IMR-90 (cell line): ENCODE data around the gene IPO7. TPM values are rescaled to one million over a fixed set of nuclear protein-coding genes. Genes with fewer than 3 reads are reported as not detected.

ENCODE experiments used
- ATAC-seq: fragments of 200-7000 bp; cut with Tn5 transposase; 2 replicates; pipeline ENCODE4 v1.9.1; 2020; ENCODE audit warnings: low read depth, mild to moderate bottlenecking, moderate library complexity
- BruUV-seq: library from RNA; stranded (reverse); fragments of 400-500 nt; replicated peaks from 2 replicates; lab custom pipeline; 2021; lab: Mats Ljungman, UMichigan
- CTCF ChIA-PET: fragments of 300-600 bp; formaldehyde crosslinking; extraction: SDS; loops from one replicate; lab custom pipeline; 2021; ENCODE audit warnings: antibody characterized with exemption; lab: Yijun Ruan, JAX
- POLR2A ChIA-PET: fragments of 300-600 bp; sonication (Branson Sonifier 250); formaldehyde crosslinking; loops from one replicate; lab custom pipeline; 2022; ENCODE audit warnings: antibody characterized with exemption; ENCODE audit not compliant: unreplicated experiment; lab: Charles Lee
- DNase-seq: peaks from one replicate; pipeline ENCODE4 v3.0.0; 2013
- H2AFZ ChIP-seq: replicated peaks from 2 replicates; pipeline ENCODE3; 2013; ENCODE audit warnings: low read length, mild to moderate bottlenecking; ENCODE audit not compliant: poor library complexity
- H2AK5ac ChIP-seq: 2 replicates; pipeline ENCODE4 v1.6.1; 2013; ENCODE audit warnings: low read depth, low read length, inconsistent platforms
- H2AK9ac ChIP-seq: replicated peaks from 2 replicates; pipeline ENCODE3; 2013; ENCODE audit warnings: mild to moderate bottlenecking, low read depth, low read length, moderate library complexity; ENCODE audit not compliant: poor library complexity
- H2BK120ac ChIP-seq: 2 replicates; pipeline ENCODE4 v1.6.1; 2013; ENCODE audit warnings: low read depth, low read length, inconsistent platforms
- H2BK15ac ChIP-seq: 3 replicates; pipeline ENCODE4 v1.6.1; 2013; ENCODE audit warnings: low read depth, low read length, inconsistent platforms
- H2BK20ac ChIP-seq: 2 replicates; pipeline ENCODE4 v1.6.1; 2013; ENCODE audit warnings: low read depth, mild to moderate bottlenecking, inconsistent platforms, low read length, moderate library complexity
- H2BK5ac ChIP-seq: 2 replicates; pipeline ENCODE4 v1.6.1; 2013; ENCODE audit warnings: mild to moderate bottlenecking, low read depth, low read length, inconsistent platforms; ENCODE audit not compliant: poor library complexity, severe bottlenecking
- H3K14ac ChIP-seq: replicated peaks from 2 replicates; pipeline ENCODE4 v1.6.1; 2013; ENCODE audit warnings: low read depth, low read length, inconsistent platforms
- H3K18ac ChIP-seq: 2 replicates; pipeline ENCODE4 v1.6.1; 2013; ENCODE audit warnings: low read depth, low read length, control low read depth
- H3K23ac ChIP-seq: 2 replicates; pipeline ENCODE4 v1.6.1; 2013; ENCODE audit warnings: low read depth, low read length, inconsistent platforms
- H3K27ac ChIP-seq: 2 replicates; pipeline ENCODE4 v1.5.1; 2013; ENCODE audit warnings: mild to moderate bottlenecking, control low read depth, low read length; ENCODE audit not compliant: insufficient read depth
- H3K27me3 ChIP-seq: 2 replicates; pipeline ENCODE4 v1.6.1; 2013; ENCODE audit warnings: low read length; ENCODE audit not compliant: control insufficient read depth, insufficient read depth
- H3K36me3 ChIP-seq: 2 replicates; pipeline ENCODE4 v1.6.1; 2013; ENCODE audit warnings: low read length, mixed read lengths; ENCODE audit not compliant: control insufficient read depth, insufficient read depth
- H3K4ac ChIP-seq: 2 replicates; pipeline ENCODE4 v1.6.1; 2013; ENCODE audit warnings: low read depth, low read length, inconsistent platforms
- H3K4me1 ChIP-seq: 2 replicates; pipeline ENCODE4 v1.6.1; 2013; ENCODE audit warnings: low read length, mixed read lengths; ENCODE audit not compliant: control insufficient read depth, insufficient read depth
- H3K4me2 ChIP-seq: 2 replicates; pipeline ENCODE4 v1.6.1; 2013; ENCODE audit warnings: low read depth, mild to moderate bottlenecking, control low read depth, low read length, moderate library complexity
- H3K4me3 ChIP-seq: 2 replicates; pipeline ENCODE4 v1.5.1; 2013; ENCODE audit warnings: low read depth, mild to moderate bottlenecking, control low read depth, low read length, moderate library complexity; ENCODE audit not compliant: insufficient read depth
- H3K56ac ChIP-seq: 2 replicates; pipeline ENCODE4 v1.6.1; 2013; ENCODE audit warnings: low read length, inconsistent platforms; ENCODE audit not compliant: insufficient read depth; ENCODE audit errors: extremely low read depth
- H3K79me1 ChIP-seq, 2 experiments: 2 replicates each; pipeline ENCODE4 v1.6.1; 2013; ENCODE audit warnings: low read length in 2 of 2, inconsistent platforms in 1 of 2, low read depth in 1 of 2
- H3K9ac ChIP-seq: 2 replicates; pipeline ENCODE4 v1.6.1; 2013; ENCODE audit warnings: low read depth, low read length, control low read depth
- H3K9me1 ChIP-seq: 2 replicates; pipeline ENCODE4 v1.6.1; 2013; ENCODE audit warnings: low read length, inconsistent platforms; ENCODE audit not compliant: insufficient read depth
- H3K9me3 ChIP-seq: 2 replicates; pipeline ENCODE4 v1.6.1; 2013; ENCODE audit warnings: low read length; ENCODE audit not compliant: control insufficient read depth, insufficient read depth
- H4K20me1 ChIP-seq: 2 replicates; pipeline ENCODE4 v1.6.1; 2013; ENCODE audit warnings: low read length, inconsistent platforms; ENCODE audit not compliant: insufficient read depth
- H4K5ac ChIP-seq: 2 replicates; pipeline ENCODE4 v1.6.1; 2013; ENCODE audit warnings: mild to moderate bottlenecking, low read depth, low read length, control low read depth
- H4K8ac ChIP-seq, 2 experiments: 2 replicates each; pipeline ENCODE4 v1.6.1; 2013; ENCODE audit warnings: low read depth in 2 of 2, low read length in 2 of 2, control low read depth in 1 of 2, inconsistent platforms in 1 of 2
- H4K91ac ChIP-seq: 2 replicates; pipeline ENCODE4 v1.6.1; 2013; ENCODE audit warnings: low read depth, low read length, inconsistent platforms; ENCODE audit not compliant: insufficient read depth
- BHLHE40 ChIP-seq: fragments of 150-350 bp; IDR thresholded peaks from 2 replicates; pipeline ENCODE4 v1.6.1; 2016; ENCODE audit warnings: mild to moderate bottlenecking, low read depth, low read length
- CEBPB ChIP-seq: IDR thresholded peaks from 2 replicates; pipeline ENCODE4 v1.6.1; 2012; ENCODE audit warnings: low read depth, low read length, improper control_type of control experiment
- CHD1 ChIP-seq: IDR thresholded peaks from 2 replicates; pipeline ENCODE4 v1.6.1; 2012; ENCODE audit warnings: low read depth, low read length, improper control_type of control experiment
- CTCF ChIP-seq: conservative IDR thresholded peaks from 2 replicates; pipeline ENCODE4 v1.5.1; 2012; ENCODE audit warnings: mild to moderate bottlenecking, low read depth, low read length, improper control_type of control experiment
- ELK1 ChIP-seq: fragments of 150-350 bp; IDR thresholded peaks from 2 replicates; pipeline ENCODE4 v1.6.1; 2016; ENCODE audit warnings: low read depth, mild to moderate bottlenecking, low read length, moderate library complexity, borderline replicate concordance
- FOS ChIP-seq: fragments of 150-350 bp; IDR thresholded peaks from 2 replicates; pipeline ENCODE4 v1.6.1; 2016; ENCODE audit warnings: low read depth, low read length
- MAZ ChIP-seq: IDR thresholded peaks from 2 replicates; pipeline ENCODE4 v1.6.1; 2012; ENCODE audit warnings: low read depth, mild to moderate bottlenecking, low read length, improper control_type of control experiment, moderate library complexity, borderline replicate concordance
- NFE2L2 ChIP-seq: fragments of 150-350 bp; IDR thresholded peaks from 2 replicates; pipeline ENCODE4 v1.6.1; 2016; ENCODE audit warnings: low read depth, mild to moderate bottlenecking, low read length
- POLR2A ChIP-seq: IDR thresholded peaks from 2 replicates; pipeline ENCODE4 v1.6.1; 2012; ENCODE audit warnings: mild to moderate bottlenecking, low read depth, low read length
- SMC3 ChIP-seq: fragments of 150-350 bp; IDR thresholded peaks from 2 replicates; pipeline ENCODE4 v1.6.1; 2016; ENCODE audit warnings: low read depth, mild to moderate bottlenecking, antibody characterized with exemption, low read length, moderate library complexity
- WGBS, 2 experiments: methylation state at CpG; one replicate each; pipeline versions ENCODE4 v1.1.5 to v1.1.7; 2013; ENCODE audit warnings: missing lambda C conversion rate in 2 of 2; ENCODE audit not compliant: insufficient read length in 1 of 2; ENCODE audit errors: extremely low coverage in 2 of 2; 5-methylcytosine and 5-hydroxymethylcytosine counted together
- dilution Hi-C: fragments of 300-500 bp; cut with HindIII; formaldehyde crosslinking; loops from one replicate; pipeline ENCODE4 v1.14.3; 2018; ENCODE audit warnings: low sequenced_read_pairs; ENCODE audit not compliant: unreplicated experiment
- in situ Hi-C: fragments of 300-500 bp; cut with MboI; formaldehyde crosslinking; loops from 3 replicates; pipeline ENCODE4 v1.14.3; 2019; ENCODE audit warnings: low sequenced_read_pairs, inconsistent platforms, mixed read lengths
- intact Hi-C: fragments of 100-400 bp; cut with micrococcal nuclease; formaldehyde crosslinking; loops from 2 replicates; pipeline ENCODE4 v1.10.0; 2022
- polyA plus RNA-seq, 3 experiments: library from polyadenylated mRNA; depleted of rRNA; stranded (reverse); fragments of >200 nt; gene quantifications; 2 replicates each; pipeline ENCODE4 v1.2.3, GENCODE V29; 2012; ENCODE audit warnings: low replicate concordance in 1 of 3
- total RNA-seq: library from RNA; depleted of rRNA; stranded (reverse); fragments of >200 nt; gene quantifications from 2 replicates; pipeline ENCODE4 v1.2.3, GENCODE V29; 2012

IPO7 gene
- total and polyA plus RNA-seq, 2 of the 4 experiments (the other 2 are of a cell fraction), result 40.6 to 110 TPM

GRCh38 chr11:9494316-9494715, 109.9 kb downstream of the IPO7 start:
- no peak overlapping the region for H3K56ac ChIP-seq
- WGBS, 2 experiments, result no CpG with 5 or more reads among the region's 3 CpGs
- H2BK120ac ChIP-seq, result no peak overlapping the region
- H3K27me3 ChIP-seq, result no peaks in the 10 kb centered on the region
- no peak overlapping the region for H3K23ac ChIP-seq
- H3K9me3 ChIP-seq, result no peaks in the 10 kb centered on the region
- no peak overlapping the region for H3K4me3 ChIP-seq
- no TSS peak for BruUV-seq
- no peak overlapping the region for H3K4me2 ChIP-seq
- TF ChIP-seq CEBPB (no peak), POLR2A (no peak), FOS (no peak), BHLHE40 (no peak), NFE2L2 (no peak), CHD1 (no peak), ELK1 (no peak), CTCF (no peak), SMC3 (no peak), MAZ (no peak)
- no peak overlapping the region for H2BK15ac ChIP-seq
- H2AFZ ChIP-seq, result no peak overlapping the region
- POLR2A ChIA-PET, result no interaction called here
- no peak overlapping the region for H3K27ac ChIP-seq
- no peak overlapping the region for H3K9ac ChIP-seq
- H3K4me1 ChIP-seq, result peaks cover 2% of the 10 kb centered on the region; the same call in 1 of the 2 replicates
- H4K20me1 ChIP-seq, result no peaks in the 10 kb centered on the region
- no peak overlapping the region for H3K4ac ChIP-seq
- CTCF ChIA-PET, result interaction anchor here (1.0 kb wide), 1 partner anchor 12 kb away, joined by 3 read pairs; no protein-coding TSS in a partner anchor
- no peak overlapping the region for H2BK5ac ChIP-seq
- no peak overlapping the region for H3K14ac ChIP-seq
- no peak for DNase-seq
- H4K91ac ChIP-seq, result no peak overlapping the region
- intact Hi-C loops (no loop called here), in situ Hi-C loops (no loop called here), dilution Hi-C loops (no loop called here)
- H2BK20ac ChIP-seq, result no peak overlapping the region
- no peak overlapping the region for H2AK5ac ChIP-seq
- no peak overlapping the region for H4K5ac ChIP-seq
- ATAC-seq, result no peak
- no peak overlapping the region for H3K18ac ChIP-seq
- peaks cover 20% of the 10 kb centered on the region for H3K36me3 ChIP-seq
- H4K8ac ChIP-seq, result no peak overlapping the region
- peaks cover 0 to 17% of the 10 kb centered on the region in 2 experiments; a peak in 2 of 4 replicates for H3K79me1 ChIP-seq
- no peak overlapping the region for H2AK9ac ChIP-seq
- peaks cover 5% of the 10 kb centered on the region for H3K9me1 ChIP-seq
